ENCODE results near the gene TRABD2B.

Gene TRABD2B

DNA sequence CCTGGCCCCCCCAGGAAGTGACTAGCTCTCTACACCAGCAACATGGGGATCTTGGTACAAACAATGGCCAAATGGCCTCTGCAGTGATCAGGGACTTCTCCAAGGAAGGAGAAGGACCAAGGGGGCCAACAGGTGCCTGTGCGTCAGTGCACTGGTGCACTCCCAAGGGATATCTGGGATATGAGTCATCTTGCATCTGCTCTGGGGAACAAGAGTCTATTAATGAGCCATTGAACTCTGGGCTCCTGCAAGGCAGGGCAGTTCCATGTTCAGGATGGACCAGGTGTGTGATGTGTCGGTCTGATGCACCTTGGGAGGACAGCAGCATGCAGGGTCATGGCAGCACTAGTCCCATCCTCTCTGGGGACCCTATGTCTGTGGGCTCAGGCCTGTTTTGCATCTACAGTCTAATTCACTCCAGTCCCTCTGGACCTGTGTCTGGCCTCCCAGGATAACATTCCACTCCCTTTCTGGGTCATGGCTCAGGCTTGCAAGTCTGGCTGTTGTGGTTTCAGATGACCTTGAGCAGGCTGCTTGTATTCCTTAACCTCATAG is 125.3 kb downstream of the TRABD2B start:
- DNase-seq: no peak

- DNase-seq: no peak
These were observed 126.1 kb downstream of the TRABD2B start for GRCh38 chr1:47870946-47871676.

DNA sequence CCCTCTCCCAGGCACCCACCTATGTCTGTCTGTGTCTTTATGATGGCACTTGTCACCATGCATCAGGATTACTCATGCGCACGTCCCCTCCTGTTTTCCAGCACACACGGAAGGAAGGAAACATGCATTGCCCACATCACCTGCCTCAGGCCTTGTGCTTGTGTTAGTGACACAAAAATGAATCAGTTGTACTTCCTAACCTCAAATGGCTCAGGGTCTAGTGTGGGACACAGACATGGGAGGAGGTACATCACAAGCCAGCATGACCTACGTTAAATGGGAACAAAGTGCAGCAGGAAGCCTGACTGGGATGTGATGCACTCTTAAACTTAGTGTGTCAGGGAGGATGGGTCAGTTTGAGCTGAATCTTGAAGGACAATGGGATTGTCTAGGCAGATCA is 126.7 kb downstream of the TRABD2B start:
- no peak for DNase-seq

DNA sequence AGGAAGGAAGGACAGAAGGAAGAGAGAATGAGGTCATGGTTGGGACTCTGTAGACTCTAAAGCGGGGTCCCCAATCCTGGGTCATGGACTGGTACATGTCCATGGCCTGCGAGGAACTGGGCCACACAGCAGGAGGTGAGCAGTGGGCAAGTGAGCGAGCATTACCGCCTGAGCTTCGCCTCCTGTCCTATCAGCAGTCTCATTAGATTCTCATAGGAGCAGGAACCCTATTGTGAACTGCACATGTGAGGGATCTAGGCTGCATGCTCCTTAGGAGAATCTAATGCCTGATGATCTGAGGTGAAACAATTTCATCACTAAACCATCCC is 128.9 kb downstream of the TRABD2B start:
- no peak for DNase-seq

- DNase-seq: no peak
These were observed 129.5 kb downstream of the TRABD2B start for GRCh38 chr1:47867438-47868347.

DNA sequence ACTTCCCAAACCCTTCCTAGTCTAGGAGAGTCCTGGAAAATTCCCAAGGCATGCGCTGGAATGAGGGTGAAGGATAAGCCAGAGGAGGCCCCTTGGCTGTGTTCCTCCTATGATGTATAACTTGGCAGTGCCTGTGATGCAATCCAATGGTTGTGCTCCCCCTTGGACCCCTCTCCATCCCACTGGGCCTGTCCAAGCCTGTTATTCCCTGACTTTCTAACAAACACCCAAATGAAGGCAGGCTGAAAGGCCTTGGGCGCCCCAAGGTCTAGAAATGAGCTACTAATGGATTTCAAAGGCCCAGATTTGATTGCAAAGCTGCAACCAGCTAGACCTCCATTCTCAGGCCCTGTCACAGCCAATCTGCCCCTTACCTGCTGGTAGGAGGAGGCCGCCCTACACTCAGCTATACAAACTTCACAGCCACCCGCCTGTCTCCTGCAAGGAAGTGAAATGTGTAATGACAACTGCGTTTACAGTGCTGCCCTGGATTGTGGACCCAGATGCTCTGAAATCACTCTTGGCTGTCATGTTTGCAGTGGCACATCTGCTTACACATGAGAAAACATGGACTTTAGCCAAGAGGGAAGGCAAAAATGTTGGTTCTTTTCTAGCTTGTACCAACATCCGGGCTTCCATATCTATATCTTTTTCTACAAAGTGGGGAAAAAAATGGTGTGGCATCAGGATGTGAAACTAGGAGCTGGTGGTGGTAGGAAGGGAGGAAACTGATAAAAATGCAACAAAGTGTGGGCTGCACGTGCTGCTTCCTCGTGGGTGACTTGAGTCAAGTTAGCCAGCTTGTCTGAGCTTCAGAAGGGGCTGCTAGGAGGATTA is 130.4 kb downstream of the TRABD2B start:
- no peak for DNase-seq

- DNase-seq: no peak
These were observed 131.2 kb downstream of the TRABD2B start for GRCh38 chr1:47865881-47866535.

DNA sequence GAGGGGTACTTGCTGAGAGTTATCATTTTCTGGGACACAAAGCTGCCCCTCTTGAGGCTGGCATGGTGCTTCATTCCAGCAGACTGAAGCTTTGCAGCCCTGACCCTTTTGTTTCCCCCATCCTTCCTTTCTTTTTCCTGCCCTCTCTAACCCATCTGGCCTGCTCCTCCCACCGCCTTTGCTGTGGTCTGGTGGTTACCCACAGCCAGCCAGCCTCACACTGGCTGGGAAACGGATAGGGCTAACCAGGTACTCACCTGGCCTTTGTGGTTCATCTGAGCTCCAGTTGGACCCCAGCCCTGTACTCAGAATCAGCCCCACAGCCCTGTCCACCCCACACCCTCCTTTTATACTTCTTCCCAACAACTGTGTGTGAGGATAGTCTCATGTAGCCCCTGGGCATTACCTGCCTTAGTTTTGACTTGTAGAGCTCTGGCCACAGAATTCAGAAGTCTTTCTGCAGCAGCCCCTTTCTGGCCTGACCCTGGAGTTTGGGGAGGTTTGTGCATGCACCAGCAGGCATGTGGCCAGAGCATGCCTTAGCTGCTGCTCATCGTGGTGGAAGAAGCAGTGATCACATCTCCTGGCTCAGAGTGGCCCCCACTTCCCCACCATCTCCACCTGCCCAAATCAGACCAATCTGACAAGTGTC is 138.0 kb downstream of the TRABD2B start:
- DNase-seq: no peak

DNA sequence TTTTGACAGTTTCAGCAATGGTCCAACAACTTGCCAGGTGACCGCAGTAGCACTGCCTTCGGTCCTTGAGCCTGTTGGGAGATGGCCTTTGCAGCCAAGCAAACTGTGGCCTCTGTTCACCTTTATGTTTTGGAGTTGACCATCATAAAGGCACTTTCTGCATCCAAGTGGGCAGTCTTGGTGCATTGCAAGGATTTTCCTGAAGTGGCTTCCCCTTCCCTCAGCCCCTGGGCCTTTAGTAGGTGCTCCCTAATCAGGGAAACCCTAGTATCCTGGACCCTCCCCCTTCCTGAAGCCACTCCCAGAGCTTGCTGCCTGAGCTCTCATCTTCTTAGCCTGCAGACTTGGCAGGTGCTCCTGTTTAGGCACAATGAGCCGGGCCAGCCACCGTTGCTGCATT is 140.2 kb downstream of the TRABD2B start:
- no peak for DNase-seq

- no peak for DNase-seq
These were observed 142.0 kb downstream of the TRABD2B start for GRCh38 chr1:47855230-47855629.

- no peak for DNase-seq
These were observed 142.5 kb downstream of the TRABD2B start for GRCh38 chr1:47854552-47855144.

GRCh38 chr1:47853852-47854251 is 143.3 kb downstream of the TRABD2B start:
- DNase-seq: no peak

- no peak for DNase-seq
These were observed 144.1 kb downstream of the TRABD2B start for GRCh38 chr1:47853059-47853458.

GRCh38 chr1:47852006-47852718 is 145.0 kb downstream of the TRABD2B start:
- no peak for DNase-seq

GRCh38 chr1:47850451-47850850 is 146.7 kb downstream of the TRABD2B start:
- no peak for DNase-seq

DNA sequence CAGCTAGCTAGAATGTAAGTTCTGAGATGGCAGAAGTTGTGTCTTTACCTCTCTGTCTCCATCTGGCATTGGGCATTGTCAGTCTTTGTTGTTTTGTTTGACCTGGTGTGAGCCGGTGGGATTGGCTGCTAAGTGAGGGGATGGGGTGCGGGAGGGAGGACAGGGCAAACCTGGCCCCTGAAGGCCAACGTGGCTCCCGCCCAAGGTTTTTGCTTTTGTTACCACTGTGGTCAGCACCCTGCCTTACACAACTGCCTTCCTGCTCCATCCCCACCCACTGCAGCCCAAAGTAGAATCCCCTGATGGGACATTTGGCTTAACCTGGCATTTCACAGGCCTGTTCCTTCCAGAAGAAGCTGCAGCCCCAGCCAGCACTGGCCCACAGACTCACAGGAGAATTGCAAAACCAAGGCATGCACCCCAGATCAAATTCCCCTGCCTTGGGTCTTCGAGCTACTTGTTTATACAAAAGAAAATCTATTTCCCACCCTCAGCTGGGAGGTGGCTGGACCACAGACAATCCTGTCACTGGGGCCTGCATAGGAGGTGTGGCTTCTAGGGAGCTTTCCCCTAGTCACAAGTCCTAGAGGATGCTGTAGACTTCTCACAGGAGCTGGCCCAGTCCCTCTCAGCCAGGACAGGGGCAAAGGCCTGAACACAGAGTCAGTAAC is 147.5 kb downstream of the TRABD2B start:
- DNase-seq: no peak

GRCh38 chr1:47849005-47849521 is 148.1 kb downstream of the TRABD2B start:
- no peak for DNase-seq

DNA sequence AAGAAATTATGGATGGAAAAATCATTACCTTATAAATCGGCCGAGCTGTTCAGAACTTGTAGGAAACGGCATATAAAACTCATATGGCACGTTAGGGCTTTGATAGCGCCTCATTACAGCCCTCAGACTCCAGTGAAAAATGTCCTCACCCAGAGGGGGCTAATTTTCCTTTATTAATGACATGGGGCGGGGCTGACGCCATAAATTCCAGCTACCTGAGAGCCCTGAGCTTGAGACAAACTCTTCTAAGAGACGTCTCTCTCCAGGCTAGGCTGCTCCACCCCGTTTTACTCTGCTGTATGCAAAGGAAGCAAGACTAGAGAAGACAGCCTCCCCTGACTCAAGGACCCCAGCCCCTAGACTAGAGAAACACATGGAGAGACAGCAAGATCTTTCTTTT is 149.4 kb downstream of the TRABD2B start:
- no peak for DNase-seq

GRCh38 chr1:47844558-47844955 is 152.6 kb downstream of the TRABD2B start:
- no peak for DNase-seq

All from SIG-M5 (cell line).